Measurements from ENCODE around the gene SCAF11.

SCAF11 gene

DNA sequence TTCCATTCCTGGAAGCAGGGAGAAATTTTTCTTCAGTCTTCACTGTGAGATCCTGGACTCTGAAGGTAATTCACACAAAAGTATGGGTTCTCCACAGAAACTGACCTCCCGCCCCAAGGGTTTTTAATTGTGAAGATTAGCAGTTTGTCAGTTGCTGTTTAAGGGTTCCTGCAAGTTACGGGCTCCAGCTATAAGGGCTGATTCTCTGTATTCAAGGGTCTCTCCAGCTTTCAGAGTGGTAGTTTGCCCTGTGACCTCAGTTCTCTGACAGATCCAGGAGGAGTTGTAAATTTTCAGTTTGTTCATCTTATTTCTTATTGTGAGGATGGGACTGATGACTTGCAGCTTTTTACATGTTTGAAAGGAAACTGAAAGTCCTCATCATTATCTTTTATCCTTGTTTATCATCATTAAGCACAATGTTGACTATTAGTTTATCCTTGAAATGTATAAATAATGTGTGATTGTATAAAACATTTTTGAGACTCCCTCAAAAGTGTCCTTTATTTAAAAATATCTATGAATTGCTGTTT, 110.9 kb downstream of the SCAF11 start:
- peak overlapping the region; percentile 21; the same call in 1 of the 2 replicates for H3K4me2 ChIP-seq
- peaks cover 6% of the 10 kb centered on the region; the same call in 1 of the 2 replicates for H3K36me3 ChIP-seq (ENCODE audit: insufficient read depth)
- H3K79me2 ChIP-seq (ENCODE audit: insufficient read depth, low read depth), result no peaks in the 10 kb centered on the region
- peak overlapping the region; percentile 29 for H3K27ac ChIP-seq
- TF ChIP-seq, protein P1, sequence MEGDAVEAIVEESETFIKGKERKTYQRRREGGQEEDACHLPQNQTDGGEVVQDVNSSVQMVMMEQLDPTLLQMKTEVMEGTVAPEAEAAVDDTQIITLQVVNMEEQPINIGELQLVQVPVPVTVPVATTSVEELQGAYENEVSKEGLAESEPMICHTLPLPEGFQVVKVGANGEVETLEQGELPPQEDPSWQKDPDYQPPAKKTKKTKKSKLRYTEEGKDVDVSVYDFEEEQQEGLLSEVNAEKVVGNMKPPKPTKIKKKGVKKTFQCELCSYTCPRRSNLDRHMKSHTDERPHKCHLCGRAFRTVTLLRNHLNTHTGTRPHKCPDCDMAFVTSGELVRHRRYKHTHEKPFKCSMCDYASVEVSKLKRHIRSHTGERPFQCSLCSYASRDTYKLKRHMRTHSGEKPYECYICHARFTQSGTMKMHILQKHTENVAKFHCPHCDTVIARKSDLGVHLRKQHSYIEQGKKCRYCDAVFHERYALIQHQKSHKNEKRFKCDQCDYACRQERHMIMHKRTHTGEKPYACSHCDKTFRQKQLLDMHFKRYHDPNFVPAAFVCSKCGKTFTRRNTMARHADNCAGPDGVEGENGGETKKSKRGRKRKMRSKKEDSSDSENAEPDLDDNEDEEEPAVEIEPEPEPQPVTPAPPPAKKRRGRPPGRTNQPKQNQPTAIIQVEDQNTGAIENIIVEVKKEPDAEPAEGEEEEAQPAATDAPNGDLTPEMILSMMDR (conservative IDR thresholded peaks at IDR 0.05; ENCODE audit: low read depth, low read length), result no peak
- H3K9ac ChIP-seq, result no peak overlapping the region
- H3K4me1 ChIP-seq (ENCODE audit: low read depth, poor library complexity, severe bottlenecking), result peaks cover 22% of the 10 kb centered on the region
- H4K20me1 ChIP-seq (ENCODE audit: insufficient read depth), result no peaks in the 10 kb centered on the region
- H3K27me3 ChIP-seq (ENCODE audit: insufficient read depth, low read depth), result no peaks in the 10 kb centered on the region
- H2AFZ ChIP-seq (ENCODE audit: low read depth), result no peak overlapping the region
- H3K4me3 ChIP-seq (IDR thresholded peaks at IDR 0.05; ENCODE audit: insufficient read depth, low read depth, low read length), result no peak overlapping the region

DNA sequence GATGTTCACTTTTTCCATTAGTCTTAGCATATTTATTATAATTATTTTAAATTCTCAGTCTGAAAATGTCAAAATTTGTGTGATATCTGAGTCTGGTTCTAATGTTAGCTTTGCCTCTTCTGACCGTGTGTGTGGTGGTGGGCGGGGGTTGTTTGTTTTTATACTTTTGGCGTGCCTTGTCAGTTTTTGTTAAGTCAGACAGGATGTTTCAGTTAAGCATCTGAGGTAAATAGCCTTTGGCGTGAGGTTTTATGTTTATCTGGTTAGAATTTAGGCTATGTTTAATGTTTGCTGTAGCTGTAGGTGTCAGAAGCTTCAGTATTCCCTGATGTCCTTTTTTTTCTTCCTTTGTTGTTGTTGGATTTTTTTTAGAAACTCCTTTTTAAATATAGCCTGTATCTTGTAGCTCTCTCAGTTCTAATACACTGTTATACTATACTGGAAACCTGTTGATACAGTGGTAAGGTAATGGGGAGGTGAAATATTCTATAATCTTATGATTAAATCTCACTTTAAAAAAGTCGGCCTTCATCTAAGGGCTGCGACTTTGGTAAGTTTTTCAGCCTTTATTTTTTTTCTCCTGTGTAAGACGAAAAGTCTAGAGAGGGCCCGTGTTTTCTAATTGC, 111.6 kb downstream of the SCAF11 start:
- H3K27me3 ChIP-seq (ENCODE audit: insufficient read depth, low read depth), result no peaks in the 10 kb centered on the region
- H3K4me1 ChIP-seq (ENCODE audit: low read depth, poor library complexity, severe bottlenecking), result peaks cover 22% of the 10 kb centered on the region
- H3K9ac ChIP-seq, result no peak overlapping the region
- H3K36me3 ChIP-seq (ENCODE audit: insufficient read depth), result peaks cover 10% of the 10 kb centered on the region; the same call in 1 of the 2 replicates
- TF ChIP-seq, protein P1 (conservative IDR thresholded peaks at IDR 0.05; ENCODE audit: low read depth, low read length), result no peak
- peak overlapping the region; percentile 29 for H3K27ac ChIP-seq
- H3K79me2 ChIP-seq (ENCODE audit: insufficient read depth, low read depth), result no peaks in the 10 kb centered on the region
- H2AFZ ChIP-seq (ENCODE audit: low read depth), result no peak overlapping the region
- peak overlapping the region; percentile 21; the same call in 1 of the 2 replicates for H3K4me2 ChIP-seq
- H4K20me1 ChIP-seq (ENCODE audit: insufficient read depth), result no peaks in the 10 kb centered on the region
- H3K4me3 ChIP-seq (IDR thresholded peaks at IDR 0.05; ENCODE audit: insufficient read depth, low read depth, low read length), result no peak overlapping the region

DNA sequence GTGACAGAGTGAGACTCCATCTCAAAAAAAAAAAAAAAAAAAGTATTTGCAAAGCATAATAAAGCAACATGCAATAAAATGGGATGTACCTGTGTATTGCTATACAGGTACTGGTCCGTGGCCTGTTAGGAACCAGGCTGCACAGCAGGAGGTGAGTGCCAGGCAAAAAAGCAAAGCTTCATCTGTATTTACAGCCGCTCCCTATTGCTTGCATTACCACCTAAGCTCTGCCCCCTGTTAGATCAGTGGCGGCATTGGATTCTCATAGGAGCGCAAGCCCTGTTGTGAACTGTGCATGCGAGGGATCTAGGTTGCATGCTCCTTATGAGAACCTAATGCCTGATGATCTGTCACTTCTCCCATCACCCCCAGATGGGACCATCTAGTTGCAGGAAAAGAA, 113.3 kb downstream of the SCAF11 start:
- no peak overlapping the region for H2AFZ ChIP-seq (ENCODE audit: low read depth)

DNA sequence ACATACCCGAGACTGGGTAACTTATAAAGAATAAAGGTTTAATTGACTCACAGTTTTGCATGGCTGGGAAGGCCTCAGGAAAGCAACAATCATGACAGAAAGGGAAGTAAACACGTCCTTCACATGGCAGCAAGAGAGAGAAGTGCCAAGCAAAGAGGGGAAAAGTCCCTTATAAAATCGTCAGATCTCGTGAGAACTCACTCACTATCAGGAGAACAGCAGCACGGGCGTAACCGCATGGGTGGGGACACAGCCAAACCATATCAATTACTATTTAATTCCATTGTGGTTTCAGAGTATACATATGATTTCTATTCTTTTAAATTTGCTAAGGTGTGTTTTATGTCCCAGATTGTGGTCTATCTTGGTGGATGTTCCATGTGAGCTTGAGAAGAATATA, 117.9 kb downstream of the SCAF11 start:
- Histone ChIP-seq H3K4me3 (IDR thresholded peaks at IDR 0.05; ENCODE audit: insufficient read depth, low read depth, low read length) (no peak overlapping the region), H3K27ac (no peak overlapping the region), H3K79me2 (ENCODE audit: insufficient read depth, low read depth) (no peaks in the 10 kb centered on the region), H3K9ac (no peak overlapping the region), H3K27me3 (ENCODE audit: insufficient read depth, low read depth) (no peaks in the 10 kb centered on the region), H3K36me3 (ENCODE audit: insufficient read depth) (peaks cover 10% of the 10 kb centered on the region; the same call in 1 of the 2 replicates), H2AFZ (ENCODE audit: low read depth) (no peak overlapping the region), H3K4me2 (no peak overlapping the region), H4K20me1 (ENCODE audit: insufficient read depth) (no peaks in the 10 kb centered on the region), H3K4me1 (ENCODE audit: low read depth, poor library complexity, severe bottlenecking) (peaks cover 5% of the 10 kb centered on the region)
- TF ChIP-seq, protein P1 (conservative IDR thresholded peaks at IDR 0.05; ENCODE audit: low read depth, low read length), result no peak

More for the DNA sequence above, 113.3 kb downstream of the SCAF11 start:
- H3K27me3 ChIP-seq (ENCODE audit: insufficient read depth, low read depth), result no peaks in the 10 kb centered on the region
- no peak overlapping the region for H3K9ac ChIP-seq
- H3K36me3 ChIP-seq (ENCODE audit: insufficient read depth), result peaks cover 10% of the 10 kb centered on the region; the same call in 1 of the 2 replicates
- H3K4me2 ChIP-seq, result no peak overlapping the region
- H4K20me1 ChIP-seq (ENCODE audit: insufficient read depth), result no peaks in the 10 kb centered on the region
- no peak overlapping the region for H3K4me3 ChIP-seq (IDR thresholded peaks at IDR 0.05; ENCODE audit: insufficient read depth, low read depth, low read length)
- peaks cover 22% of the 10 kb centered on the region for H3K4me1 ChIP-seq (ENCODE audit: low read depth, poor library complexity, severe bottlenecking)
- H3K79me2 ChIP-seq (ENCODE audit: insufficient read depth, low read depth), result no peaks in the 10 kb centered on the region
- TF ChIP-seq, protein P1 (conservative IDR thresholded peaks at IDR 0.05; ENCODE audit: low read depth, low read length), result no peak
- H3K27ac ChIP-seq, result no peak overlapping the region
